ENCODE results near the gene CPLX3. TPM values are rescaled to one million over a fixed set of nuclear protein-coding genes. Genes with fewer than 3 reads are reported as not detected.

The CPLX3 gene
- total RNA-seq, 1 donor from 2014 or later: not detected

DNA sequence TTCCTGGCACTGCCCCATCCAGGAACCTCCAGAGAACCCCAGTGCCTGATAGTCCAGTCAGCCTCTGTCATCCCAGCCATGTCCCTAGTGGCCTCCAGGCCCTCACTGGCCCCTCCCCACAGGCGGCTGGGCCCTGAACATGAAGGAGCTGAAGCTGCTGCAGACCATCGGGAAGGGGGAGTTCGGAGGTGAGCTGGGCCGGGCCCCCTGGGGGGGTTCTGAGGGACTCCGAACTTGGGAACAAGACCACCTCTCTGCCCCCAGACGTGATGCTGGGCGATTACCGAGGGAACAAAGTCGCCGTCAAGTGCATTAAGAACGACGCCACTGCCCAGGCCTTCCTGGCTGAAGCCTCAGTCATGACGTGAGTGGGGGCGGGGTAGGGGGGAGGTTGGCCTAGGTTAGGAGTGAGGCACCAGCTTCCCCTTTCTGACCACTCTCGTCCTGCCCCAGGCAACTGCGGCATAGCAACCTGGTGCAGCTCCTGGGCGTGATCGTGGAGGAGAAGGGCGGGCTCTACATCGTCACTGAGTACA, 25.8 kb upstream of the CPLX3 start:
- no peaks in the 10 kb centered on the region for H3K27me3 ChIP-seq (ENCODE audit: control insufficient read depth, insufficient read depth, low read length)
- TF ChIP-seq, protein P1, sequence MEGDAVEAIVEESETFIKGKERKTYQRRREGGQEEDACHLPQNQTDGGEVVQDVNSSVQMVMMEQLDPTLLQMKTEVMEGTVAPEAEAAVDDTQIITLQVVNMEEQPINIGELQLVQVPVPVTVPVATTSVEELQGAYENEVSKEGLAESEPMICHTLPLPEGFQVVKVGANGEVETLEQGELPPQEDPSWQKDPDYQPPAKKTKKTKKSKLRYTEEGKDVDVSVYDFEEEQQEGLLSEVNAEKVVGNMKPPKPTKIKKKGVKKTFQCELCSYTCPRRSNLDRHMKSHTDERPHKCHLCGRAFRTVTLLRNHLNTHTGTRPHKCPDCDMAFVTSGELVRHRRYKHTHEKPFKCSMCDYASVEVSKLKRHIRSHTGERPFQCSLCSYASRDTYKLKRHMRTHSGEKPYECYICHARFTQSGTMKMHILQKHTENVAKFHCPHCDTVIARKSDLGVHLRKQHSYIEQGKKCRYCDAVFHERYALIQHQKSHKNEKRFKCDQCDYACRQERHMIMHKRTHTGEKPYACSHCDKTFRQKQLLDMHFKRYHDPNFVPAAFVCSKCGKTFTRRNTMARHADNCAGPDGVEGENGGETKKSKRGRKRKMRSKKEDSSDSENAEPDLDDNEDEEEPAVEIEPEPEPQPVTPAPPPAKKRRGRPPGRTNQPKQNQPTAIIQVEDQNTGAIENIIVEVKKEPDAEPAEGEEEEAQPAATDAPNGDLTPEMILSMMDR (IDR thresholded peaks at IDR 0.05; ENCODE audit: insufficient read depth, low read length, poor library complexity, severe bottlenecking): no peak
- no peak overlapping the region for H3K4me3 ChIP-seq (ENCODE audit: low read depth, low read length)
- H3K36me3 ChIP-seq (ENCODE audit: control insufficient read depth, insufficient read depth, low read length): peaks cover 1% of the 10 kb centered on the region
- no peak for DNase-seq (ENCODE audit: low read depth)

DNA sequence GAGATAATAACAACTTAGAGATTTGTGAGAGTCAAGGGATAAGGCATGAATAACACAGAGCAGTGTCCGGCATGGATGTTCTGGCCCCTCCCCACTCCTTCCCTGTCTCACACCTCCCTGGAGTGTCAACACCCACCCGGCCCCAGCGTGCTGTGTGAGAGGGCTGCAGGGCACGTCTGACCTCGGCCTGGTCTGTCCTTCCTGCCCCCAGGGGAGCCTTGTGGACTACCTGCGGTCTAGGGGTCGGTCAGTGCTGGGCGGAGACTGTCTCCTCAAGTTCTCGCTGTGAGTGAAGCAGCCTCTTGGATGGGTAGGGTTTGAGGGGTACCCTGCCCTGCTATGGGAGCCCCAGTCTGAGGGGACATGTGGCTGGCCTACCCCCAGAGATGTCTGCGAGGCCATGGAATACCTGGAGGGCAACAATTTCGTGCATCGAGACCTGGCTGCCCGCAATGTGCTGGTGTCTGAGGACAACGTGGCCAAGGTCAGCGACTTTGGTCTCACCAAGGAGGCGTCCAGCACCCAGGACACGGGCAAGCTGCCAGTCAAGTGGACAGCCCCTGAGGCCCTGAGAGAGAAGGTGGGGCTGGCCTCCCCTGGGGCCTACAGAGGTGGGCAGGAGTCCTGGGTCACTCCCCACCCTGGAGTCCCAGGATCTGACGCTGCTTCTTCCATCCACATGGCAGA, 25.0 kb upstream of the CPLX3 start:
- TF ChIP-seq, protein P1 (IDR thresholded peaks at IDR 0.05; ENCODE audit: insufficient read depth, low read length, poor library complexity, severe bottlenecking): no peak
- Histone ChIP-seq H3K36me3 (ENCODE audit: control insufficient read depth, insufficient read depth, low read length) (peaks cover 1% of the 10 kb centered on the region), H3K4me3 (ENCODE audit: low read depth, low read length) (no peak overlapping the region), H3K27me3 (ENCODE audit: control insufficient read depth, insufficient read depth, low read length) (no peaks in the 10 kb centered on the region)
- DNase-seq (ENCODE audit: low read depth): no peak

DNA sequence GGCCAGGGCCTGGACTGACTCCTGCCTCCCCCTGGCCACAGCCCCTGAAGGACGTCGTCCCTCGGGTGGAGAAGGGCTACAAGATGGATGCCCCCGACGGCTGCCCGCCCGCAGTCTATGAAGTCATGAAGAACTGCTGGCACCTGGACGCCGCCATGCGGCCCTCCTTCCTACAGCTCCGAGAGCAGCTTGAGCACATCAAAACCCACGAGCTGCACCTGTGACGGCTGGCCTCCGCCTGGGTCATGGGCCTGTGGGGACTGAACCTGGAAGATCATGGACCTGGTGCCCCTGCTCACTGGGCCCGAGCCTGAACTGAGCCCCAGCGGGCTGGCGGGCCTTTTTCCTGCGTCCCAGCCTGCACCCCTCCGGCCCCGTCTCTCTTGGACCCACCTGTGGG, 24.1 kb upstream of the CPLX3 start:
- no peak for DNase-seq (ENCODE audit: low read depth)
- TF ChIP-seq, protein P1 (IDR thresholded peaks at IDR 0.05; ENCODE audit: insufficient read depth, low read length, poor library complexity, severe bottlenecking): no peak
- Histone ChIP-seq H3K27me3 (ENCODE audit: control insufficient read depth, insufficient read depth, low read length) (no peaks in the 10 kb centered on the region), H3K4me3 (ENCODE audit: low read depth, low read length) (no peak overlapping the region), H3K36me3 (ENCODE audit: control insufficient read depth, insufficient read depth, low read length) (peaks cover 1% of the 10 kb centered on the region)

DNA sequence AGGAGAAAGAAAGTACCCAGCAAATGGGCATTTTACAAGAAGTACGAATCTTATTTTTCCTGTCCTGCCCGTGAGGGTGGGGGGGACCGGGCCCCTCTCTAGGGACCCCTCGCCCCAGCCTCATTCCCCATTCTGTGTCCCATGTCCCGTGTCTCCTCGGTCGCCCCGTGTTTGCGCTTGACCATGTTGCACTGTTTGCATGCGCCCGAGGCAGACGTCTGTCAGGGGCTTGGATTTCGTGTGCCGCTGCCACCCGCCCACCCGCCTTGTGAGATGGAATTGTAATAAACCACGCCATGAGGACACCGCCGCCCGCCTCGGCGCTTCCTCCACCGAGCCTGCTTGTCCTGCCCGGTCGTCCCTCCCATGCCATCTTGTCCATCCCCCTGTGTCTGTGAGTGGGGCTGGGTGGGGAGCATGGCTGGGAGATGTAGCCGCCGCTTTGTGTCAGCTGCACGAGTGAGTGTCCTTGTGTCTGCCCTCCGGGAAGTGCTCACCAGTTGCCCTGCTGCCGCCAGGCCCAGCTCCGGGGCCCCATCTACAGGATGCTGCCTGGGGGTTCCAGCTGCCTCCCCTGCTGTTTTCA, 23.5 kb upstream of the CPLX3 start:
- TF ChIP-seq, protein P1 (IDR thresholded peaks at IDR 0.05; ENCODE audit: insufficient read depth, low read length, poor library complexity, severe bottlenecking): no peak
- DNase-seq (ENCODE audit: low read depth): no peak
- Histone ChIP-seq H3K27me3 (ENCODE audit: control insufficient read depth, insufficient read depth, low read length) (no peaks in the 10 kb centered on the region), H3K4me3 (ENCODE audit: low read depth, low read length) (no peak overlapping the region), H3K36me3 (ENCODE audit: control insufficient read depth, insufficient read depth, low read length) (peaks cover 1% of the 10 kb centered on the region)

DNA sequence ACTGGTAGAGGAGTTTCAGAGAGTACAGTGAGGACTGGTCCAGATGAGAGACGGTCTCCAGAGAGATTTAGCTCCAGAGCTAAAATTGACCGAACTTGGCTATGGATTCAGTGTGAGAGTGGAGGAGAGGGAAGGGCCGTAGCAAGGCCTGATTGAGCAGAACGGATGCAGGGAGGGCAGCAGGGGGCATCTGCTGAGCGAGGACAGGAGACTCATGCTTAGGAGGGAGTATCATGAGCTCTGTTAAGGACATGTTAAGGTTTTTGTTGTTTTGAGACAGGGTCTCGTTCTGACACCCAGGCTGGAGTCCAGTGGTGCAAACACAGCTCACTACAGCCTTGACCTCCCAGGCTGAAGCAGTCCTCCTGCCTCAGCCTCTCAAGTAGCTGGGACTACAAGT, 21.5 kb upstream of the CPLX3 start:
- H3K27me3 ChIP-seq (ENCODE audit: control insufficient read depth, insufficient read depth, low read length): no peaks in the 10 kb centered on the region
- H3K4me3 ChIP-seq (ENCODE audit: low read depth, low read length): no peak overlapping the region
- no peak for DNase-seq (ENCODE audit: low read depth)
- H3K36me3 ChIP-seq (ENCODE audit: control insufficient read depth, insufficient read depth, low read length): peaks cover 1% of the 10 kb centered on the region
- TF ChIP-seq, protein P1 (IDR thresholded peaks at IDR 0.05; ENCODE audit: insufficient read depth, low read length, poor library complexity, severe bottlenecking): no peak

All from kidney epithelial cell (primary cell).